HUES64 (cell line): ENCODE data around the gene USP7.
A peak's percentile ranks its signal among the peaks of the same experiment; 100 is the strongest.
"Not testable (repeated sequence)": the region's sequence is repeated elsewhere in the genome, so short reads cannot be mapped to it uniquely, and the experiment has no call there.

Source experiments
- H3K27ac ChIP-seq: 2 replicates; pipeline ENCODE4 v1.7.0; 2013; ENCODE audit warnings: low read depth, low read length, inconsistent platforms
- H3K27me3 ChIP-seq: 2 replicates; pipeline ENCODE4 v1.6.1; 2013; ENCODE audit warnings: mild to moderate bottlenecking, low read length; ENCODE audit not compliant: insufficient read depth
- H3K36me3 ChIP-seq: 2 replicates; pipeline ENCODE4 v1.6.1; 2013; ENCODE audit warnings: mild to moderate bottlenecking, low read length; ENCODE audit not compliant: insufficient read depth
- H3K4me1 ChIP-seq: 2 replicates; pipeline ENCODE4 v1.6.1; 2013; ENCODE audit warnings: mild to moderate bottlenecking, low read length, moderate library complexity; ENCODE audit not compliant: insufficient read depth
- H3K4me3 ChIP-seq: 2 replicates; pipeline ENCODE4 v1.5.1; 2013; ENCODE audit warnings: mild to moderate bottlenecking, low read length, moderate library complexity
- H3K9ac ChIP-seq: 2 replicates; pipeline ENCODE4 v1.6.1; 2013; ENCODE audit warnings: mild to moderate bottlenecking, low read depth, low read length
- H3K9me3 ChIP-seq: 2 replicates; pipeline ENCODE4 v1.6.1; 2013; ENCODE audit warnings: low read depth, low read length; ENCODE audit not compliant: insufficient read depth
- WGBS: fragments of 150-250, 120-280 bp; methylation state at CpG from one replicate; pipeline ENCODE4 v1.1.7; 2013; ENCODE audit warnings: missing lambda C conversion rate; 5-methylcytosine and 5-hydroxymethylcytosine counted together

The USP7 gene

GRCh38 chr16:8872071-8872470, 91.6 kb downstream of the USP7 start:
- H3K4me3 ChIP-seq: no peak overlapping the region

GRCh38 chr16:8869988-8870241, 93.8 kb downstream of the USP7 start:
- H3K4me3 ChIP-seq, H3K36me3 ChIP-seq, H3K27me3 ChIP-seq, H3K9me3 ChIP-seq: not testable (repeated sequence)
- peaks cover 17% of the 10 kb centered on the region for H3K4me1 ChIP-seq
- 97% methylated on average over 10 of the region's 10 CpGs for WGBS
- peak overlapping the region; percentile 79; the same call in 1 of the 2 replicates for H3K9ac ChIP-seq
- H3K27ac ChIP-seq: peak overlapping the region; percentile 44; the same call in 1 of the 2 replicates

More at GRCh38 chr16:8872071-8872470, 91.6 kb downstream of the USP7 start:
- 91% methylated on average over 5 of the region's 5 CpGs for WGBS
- Histone ChIP-seq H3K4me1 (peaks cover 5% of the 10 kb centered on the region; the same call in 1 of the 2 replicates), H3K27me3 (no peaks in the 10 kb centered on the region), H3K27ac (no peak overlapping the region), H3K9ac (no peak overlapping the region), H3K36me3 (no peaks in the 10 kb centered on the region), H3K9me3 (no peaks in the 10 kb centered on the region)

- Histone ChIP-seq H3K4me1 (peaks cover 22% of the 10 kb centered on the region), H3K36me3 (0 out of 2 replicates have a peak, but pooled peaks cover 5% of the 10 kb centered on the region), H3K4me3 (peak overlapping the region; percentile 67), H3K9ac (peak overlapping the region; percentile 79), H3K9me3 (no peaks in the 10 kb centered on the region), H3K27ac (peak overlapping the region; percentile 44), H3K27me3 (no peaks in the 10 kb centered on the region)
- WGBS: 20% methylated on average over 34 of the region's 37 CpGs
Measured at GRCh38 chr16:8869212-8869987, 94.3 kb downstream of the USP7 start.

GRCh38 chr16:8868416-8869211, 95.1 kb downstream of the USP7 start, which contains the start of gene CARHSP1:
Gene CARHSP1, minus strand, starts transcription at chr16:8869006. Its CDS starts 9,678 bp downstream, at chr16:8859328.
- Histone ChIP-seq H3K27me3 (no peaks in the 10 kb centered on the region), H3K4me3 (peak within 1 kb of the TSS; percentile 80), H3K36me3 (peaks cover 12% of the 10 kb centered on the region), H3K4me1 (peaks cover 30% of the 10 kb centered on the region), H3K9me3 (no peaks in the 10 kb centered on the region), H3K27ac (peak within 1 kb of the TSS; percentile 93), H3K9ac (peak within 1 kb of the TSS; percentile 92)
- WGBS: under 1% methylated on average over 83 of the region's 83 CpGs

- H3K4me1 ChIP-seq: peaks cover 36% of the 10 kb centered on the region
- under 1% methylated on average over 16 of the region's 16 CpGs for WGBS
- peak overlapping the region; percentile 92 for H3K9ac ChIP-seq
- no peaks in the 10 kb centered on the region for H3K9me3 ChIP-seq
- H3K27ac ChIP-seq: peak overlapping the region; percentile 93
- peaks cover 12% of the 10 kb centered on the region for H3K36me3 ChIP-seq
- peak overlapping the region; percentile 80 for H3K4me3 ChIP-seq
- H3K27me3 ChIP-seq: no peaks in the 10 kb centered on the region
Measured at GRCh38 chr16:8867932-8868415, 95.7 kb downstream of the USP7 start.

GRCh38 chr16:8867216-8867931, 96.3 kb downstream of the USP7 start:
- Histone ChIP-seq H3K27ac (peak overlapping the region; percentile 93), H3K27me3 (no peaks in the 10 kb centered on the region), H3K36me3 (peaks cover 12% of the 10 kb centered on the region), H3K4me3 (peak overlapping the region; percentile 80), H3K4me1 (peaks cover 36% of the 10 kb centered on the region), H3K9me3 (no peaks in the 10 kb centered on the region), H3K9ac (peak overlapping the region; percentile 92)
- under 1% methylated on average over 35 of the region's 35 CpGs for whole genome bisulfite sequencing

GRCh38 chr16:8866884-8867215, 96.9 kb downstream of the USP7 start:
- H3K27ac ChIP-seq: peak overlapping the region; percentile 93
- peaks cover 12% of the 10 kb centered on the region for H3K36me3 ChIP-seq
- peaks cover 36% of the 10 kb centered on the region for H3K4me1 ChIP-seq
- H3K9me3 ChIP-seq: no peaks in the 10 kb centered on the region
- H3K27me3 ChIP-seq: no peaks in the 10 kb centered on the region
- peak overlapping the region; percentile 92 for H3K9ac ChIP-seq
- peak overlapping the region; percentile 80 for H3K4me3 ChIP-seq
- 2% methylated on average over 16 of the region's 16 CpGs for WGBS

- Histone ChIP-seq H3K4me1 (peaks cover 40% of the 10 kb centered on the region), H3K9me3 (no peaks in the 10 kb centered on the region), H3K27ac (peak overlapping the region; percentile 93), H3K9ac (peak overlapping the region; percentile 92), H3K36me3 (peaks cover 12% of the 10 kb centered on the region), H3K4me3 (peak overlapping the region; percentile 80), H3K27me3 (no peaks in the 10 kb centered on the region)
- 13% methylated on average over 30 of the region's 30 CpGs for WGBS
Measured at GRCh38 chr16:8866118-8866883, 97.4 kb downstream of the USP7 start.

GRCh38 chr16:8865145-8865882, 98.4 kb downstream of the USP7 start:
- peaks cover 41% of the 10 kb centered on the region for H3K4me1 ChIP-seq
- H3K36me3 ChIP-seq: peaks cover 15% of the 10 kb centered on the region
- H3K9ac ChIP-seq: no peak overlapping the region
- H3K4me3 ChIP-seq: no peak overlapping the region
- H3K27ac ChIP-seq: peak overlapping the region; percentile 88; the same call in 1 of the 2 replicates
- no peaks in the 10 kb centered on the region for H3K9me3 ChIP-seq
- H3K27me3 ChIP-seq: no peaks in the 10 kb centered on the region
- 86% methylated on average over 14 of the region's 14 CpGs for WGBS
